ENCODE data around the gene NET1.

GRCh38 chr10:5440206-5440605 lies 27.8 kb downstream of the NET1 start:
- no peak for TF ChIP-seq CTCF (IDR thresholded peaks at IDR 0.05)
- no peak for TF ChIP-seq EP300 (IDR thresholded peaks at IDR 0.05; ENCODE audit: borderline replicate concordance in 1 of 2, low read depth in 1 of 2, low read length in 1 of 2)
- TF ChIP-seq CHD2 (IDR thresholded peaks at IDR 0.05; ENCODE audit: low read length, partially characterized antibody), result no peak
- TF ChIP-seq, protein P1, sequence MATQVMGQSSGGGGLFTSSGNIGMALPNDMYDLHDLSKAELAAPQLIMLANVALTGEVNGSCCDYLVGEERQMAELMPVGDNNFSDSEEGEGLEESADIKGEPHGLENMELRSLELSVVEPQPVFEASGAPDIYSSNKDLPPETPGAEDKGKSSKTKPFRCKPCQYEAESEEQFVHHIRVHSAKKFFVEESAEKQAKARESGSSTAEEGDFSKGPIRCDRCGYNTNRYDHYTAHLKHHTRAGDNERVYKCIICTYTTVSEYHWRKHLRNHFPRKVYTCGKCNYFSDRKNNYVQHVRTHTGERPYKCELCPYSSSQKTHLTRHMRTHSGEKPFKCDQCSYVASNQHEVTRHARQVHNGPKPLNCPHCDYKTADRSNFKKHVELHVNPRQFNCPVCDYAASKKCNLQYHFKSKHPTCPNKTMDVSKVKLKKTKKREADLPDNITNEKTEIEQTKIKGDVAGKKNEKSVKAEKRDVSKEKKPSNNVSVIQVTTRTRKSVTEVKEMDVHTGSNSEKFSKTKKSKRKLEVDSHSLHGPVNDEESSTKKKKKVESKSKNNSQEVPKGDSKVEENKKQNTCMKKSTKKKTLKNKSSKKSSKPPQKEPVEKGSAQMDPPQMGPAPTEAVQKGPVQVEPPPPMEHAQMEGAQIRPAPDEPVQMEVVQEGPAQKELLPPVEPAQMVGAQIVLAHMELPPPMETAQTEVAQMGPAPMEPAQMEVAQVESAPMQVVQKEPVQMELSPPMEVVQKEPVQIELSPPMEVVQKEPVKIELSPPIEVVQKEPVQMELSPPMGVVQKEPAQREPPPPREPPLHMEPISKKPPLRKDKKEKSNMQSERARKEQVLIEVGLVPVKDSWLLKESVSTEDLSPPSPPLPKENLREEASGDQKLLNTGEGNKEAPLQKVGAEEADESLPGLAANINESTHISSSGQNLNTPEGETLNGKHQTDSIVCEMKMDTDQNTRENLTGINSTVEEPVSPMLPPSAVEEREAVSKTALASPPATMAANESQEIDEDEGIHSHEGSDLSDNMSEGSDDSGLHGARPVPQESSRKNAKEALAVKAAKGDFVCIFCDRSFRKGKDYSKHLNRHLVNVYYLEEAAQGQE (IDR thresholded peaks at IDR 0.05; ENCODE audit: low read depth, low read length), result no peak
- TF ChIP-seq USF2 (IDR thresholded peaks at IDR 0.05; ENCODE audit: borderline replicate concordance, low read depth, low read length), result no peak
- TF ChIP-seq RAD21 (IDR thresholded peaks at IDR 0.05; ENCODE audit: low read length), result no peak
- no peak for TF ChIP-seq NFIC (IDR thresholded peaks at IDR 0.05; ENCODE audit: borderline replicate concordance)
- no peak for TF ChIP-seq YY1 (IDR thresholded peaks at IDR 0.05; ENCODE audit: low read depth)
- TF ChIP-seq RFX5 (IDR thresholded peaks at IDR 0.05; ENCODE audit: low read length), result no peak
- no peak for TF ChIP-seq FOXJ3 (CRISPR knock-in tag; IDR thresholded peaks at IDR 0.05)
- TF ChIP-seq ELF1 (IDR thresholded peaks at IDR 0.05), result no peak
- no peak for TF ChIP-seq MEF2A (IDR thresholded peaks at IDR 0.05; ENCODE audit: borderline replicate concordance, low read depth)
- no peak for TF ChIP-seq PBX3 (IDR thresholded peaks at IDR 0.05)
